Vagina (tissue), 2 donors: ENCODE data around the gene HDDC3. TPM values are rescaled to one million over a fixed set of nuclear protein-coding genes. Genes with fewer than 3 reads are reported as not detected.

Experiments
- DNase-seq, 2 donors: peaks; one replicate each; pipeline ENCODE4 v3.0.0-alpha.2; 2017; ENCODE audit errors: extremely low spot score in 2 of 2
- H3K27ac ChIP-seq: fragments of 200-600 bp; sonication (generic); one replicate; pipeline ENCODE4 v1.5.1; 2019
- H3K27me3 ChIP-seq: fragments of 200-600 bp; sonication (generic); one replicate; pipeline ENCODE4 v1.5.1; 2019
- H3K36me3 ChIP-seq, 2 donors: fragments of 200-600 bp; sonication (generic); one replicate each; pipeline ENCODE4 v1.5.1; 2017 to 2019
- H3K4me1 ChIP-seq: fragments of 200-600 bp; sonication (generic); one replicate; pipeline ENCODE4 v1.5.1; 2019
- H3K4me3 ChIP-seq, 2 donors: fragments of 200-600 bp; sonication (generic); 1 replicate in 1 of 2; 2 replicates in 1 of 2; pipeline ENCODE4 v1.5.1; 2016 to 2019
- H3K9me3 ChIP-seq: fragments of 200-600 bp; sonication (generic); one replicate; pipeline ENCODE4 v1.5.1; 2019
- POLR2A ChIP-seq, 2 donors: fragments of 450-650 bp; IDR thresholded peaks; one replicate each; pipeline ENCODE4 v1.6.1; 2017; ENCODE audit warnings: antibody characterized with exemption in 2 of 2, mild to moderate bottlenecking in 2 of 2, moderate library complexity in 2 of 2
- POLR2AphosphoS5 ChIP-seq, 2 donors: sonication (generic); formaldehyde crosslinking; IDR thresholded peaks; one replicate each; pipeline ENCODE4 v1.9.0; 2017; ENCODE audit warnings: antibody characterized with exemption in 2 of 2, mild to moderate bottlenecking in 2 of 2, low read depth in 1 of 2; ENCODE audit not compliant: insufficient read depth in 1 of 2
- intact Hi-C: fragments of 100-400 bp; cut with DNase I; formaldehyde crosslinking; loops from one replicate; pipeline ENCODE4 v1.15.1; 2023
- total RNA-seq: library from RNA; depleted of rRNA; stranded (reverse); fragments of >200 nt; gene quantifications from one replicate; pipeline ENCODE4 v1.2.3, GENCODE V29; 2016
- TF ChIP-seq, protein P1 (sequence below), 3 experiments: fragments of 450-650 bp in 2 of 3; fragments of 200-600 bp in 1 of 3; sonication (generic) in 1 of 3; IDR thresholded peaks; one replicate each; pipeline ENCODE4 v1.5.1; 2017 to 2019; ENCODE audit warnings: antibody characterized with exemption in 3 of 3, mild to moderate bottlenecking in 2 of 3, moderate library complexity in 2 of 3

HDDC3 gene
- total RNA-seq, 1 donor from 2014 or later: 7.9 TPM

DNA sequence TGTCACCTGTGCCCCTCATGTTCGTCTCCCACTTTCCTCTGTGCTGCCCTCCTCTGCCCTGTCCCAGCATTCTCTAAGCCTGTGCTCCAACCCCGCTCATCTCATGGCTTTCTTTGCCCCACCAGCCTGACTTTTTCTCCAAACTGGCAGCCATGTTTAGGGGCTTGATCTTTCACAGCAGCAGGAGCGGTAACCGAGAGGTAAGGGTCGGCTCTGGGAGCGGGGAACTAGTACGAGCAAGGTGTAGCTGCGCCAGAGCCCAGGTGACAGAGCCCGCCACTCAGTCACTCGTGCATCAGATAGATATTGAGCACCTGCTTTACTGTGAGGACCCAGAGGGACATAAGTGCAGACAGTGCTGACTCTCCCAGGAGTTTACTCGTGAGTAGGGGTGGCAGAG is 15.9 kb downstream of the HDDC3 start:
- H3K27me3 ChIP-seq: no peaks in the 10 kb centered on the region
- DNase-seq: peak in 1 of 2 donors; percentile 93
- no peak overlapping the region for H3K27ac ChIP-seq
- no peak overlapping the region for H3K4me3 ChIP-seq
- H3K4me1 ChIP-seq: no peaks in the 10 kb centered on the region
- H3K9me3 ChIP-seq: no peaks in the 10 kb centered on the region
- H3K36me3 ChIP-seq: peaks cover 5 to 86% of the 10 kb centered on the region in 2 donors
- TF ChIP-seq POLR2AphosphoS5 (IDR thresholded peaks at IDR 0.05; ENCODE audit: insufficient read depth in 1 of 2, low read depth in 1 of 2): no peak
- TF ChIP-seq, protein P1, sequence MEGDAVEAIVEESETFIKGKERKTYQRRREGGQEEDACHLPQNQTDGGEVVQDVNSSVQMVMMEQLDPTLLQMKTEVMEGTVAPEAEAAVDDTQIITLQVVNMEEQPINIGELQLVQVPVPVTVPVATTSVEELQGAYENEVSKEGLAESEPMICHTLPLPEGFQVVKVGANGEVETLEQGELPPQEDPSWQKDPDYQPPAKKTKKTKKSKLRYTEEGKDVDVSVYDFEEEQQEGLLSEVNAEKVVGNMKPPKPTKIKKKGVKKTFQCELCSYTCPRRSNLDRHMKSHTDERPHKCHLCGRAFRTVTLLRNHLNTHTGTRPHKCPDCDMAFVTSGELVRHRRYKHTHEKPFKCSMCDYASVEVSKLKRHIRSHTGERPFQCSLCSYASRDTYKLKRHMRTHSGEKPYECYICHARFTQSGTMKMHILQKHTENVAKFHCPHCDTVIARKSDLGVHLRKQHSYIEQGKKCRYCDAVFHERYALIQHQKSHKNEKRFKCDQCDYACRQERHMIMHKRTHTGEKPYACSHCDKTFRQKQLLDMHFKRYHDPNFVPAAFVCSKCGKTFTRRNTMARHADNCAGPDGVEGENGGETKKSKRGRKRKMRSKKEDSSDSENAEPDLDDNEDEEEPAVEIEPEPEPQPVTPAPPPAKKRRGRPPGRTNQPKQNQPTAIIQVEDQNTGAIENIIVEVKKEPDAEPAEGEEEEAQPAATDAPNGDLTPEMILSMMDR (IDR thresholded peaks at IDR 0.05): no peak
- TF ChIP-seq POLR2A (IDR thresholded peaks at IDR 0.05): no peak
- intact Hi-C loops: no loop called here

DNA sequence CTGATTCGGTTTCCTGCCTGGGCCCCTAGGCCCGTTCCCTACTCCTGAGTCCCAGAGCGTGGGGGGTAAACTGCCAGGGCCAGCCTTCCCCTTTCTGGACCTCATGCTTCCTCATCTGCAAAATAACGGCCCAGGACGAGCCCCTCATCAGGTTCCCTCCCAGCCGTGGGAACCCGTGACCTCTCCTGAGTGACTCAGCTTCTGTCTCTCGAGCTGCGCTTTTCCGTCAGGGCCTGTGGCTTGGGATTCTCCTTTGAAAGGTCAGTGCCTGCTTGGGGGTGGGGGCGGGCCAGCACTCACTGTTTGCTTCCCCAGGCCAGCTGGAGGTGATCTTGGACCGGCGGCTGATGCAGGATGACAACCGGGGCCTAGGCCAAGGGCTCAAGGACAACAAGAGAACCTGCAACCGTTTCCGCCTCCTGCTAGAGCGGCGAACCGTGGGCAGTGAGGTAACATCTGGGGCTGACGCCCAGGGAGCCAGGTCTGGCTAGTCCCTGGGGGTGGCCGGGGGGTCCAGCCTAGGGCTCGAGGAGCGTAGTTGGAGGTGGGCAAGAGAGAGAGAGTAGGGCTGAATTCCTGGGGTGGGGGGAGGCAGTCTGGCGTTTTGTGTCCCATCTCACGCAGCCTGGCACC is 16.4 kb downstream of the HDDC3 start:
- intact Hi-C loops: no loop called here
- Histone ChIP-seq H3K9me3 (no peaks in the 10 kb centered on the region), H3K27ac (no peak overlapping the region), H3K27me3 (no peaks in the 10 kb centered on the region), H3K4me3 (no peak overlapping the region), H3K36me3 (peaks cover 5 to 87% of the 10 kb centered on the region in 2 donors), H3K4me1 (no peaks in the 10 kb centered on the region)
- peak in 1 of 2 donors; percentile 88 for DNase-seq
- no peak for TF ChIP-seq POLR2A (IDR thresholded peaks at IDR 0.05)
- TF ChIP-seq, protein P1 (IDR thresholded peaks at IDR 0.05): no peak
- TF ChIP-seq POLR2AphosphoS5 (IDR thresholded peaks at IDR 0.05; ENCODE audit: insufficient read depth in 1 of 2, low read depth in 1 of 2): no peak

DNA sequence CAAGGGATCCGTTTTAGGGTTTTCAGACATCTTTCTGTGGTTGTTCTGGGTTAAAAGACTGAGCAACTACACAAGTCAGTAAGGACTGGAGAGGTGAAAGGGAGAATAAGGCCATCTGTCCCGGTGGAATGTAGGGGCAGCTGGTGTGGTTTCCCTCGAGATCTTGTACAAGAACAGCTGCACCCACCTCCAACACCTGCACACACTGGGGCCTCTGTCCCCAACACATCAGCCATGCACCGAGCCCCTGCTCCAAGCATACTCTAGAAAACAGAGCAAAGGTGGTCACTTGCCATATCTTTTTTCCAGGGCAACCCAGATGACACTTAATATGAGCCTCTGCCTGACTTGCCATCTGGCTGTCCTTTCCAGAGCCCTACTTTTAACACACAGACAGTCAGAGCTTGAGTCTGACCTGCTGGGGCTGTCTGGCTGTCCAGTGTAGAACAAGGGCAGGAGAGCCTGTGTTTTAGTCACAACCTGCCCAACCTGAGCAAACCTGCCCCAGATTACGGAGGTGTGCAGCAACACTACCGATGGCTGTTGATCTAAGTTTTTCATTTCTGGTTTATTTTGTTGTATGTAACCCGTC is 17.0 kb downstream of the HDDC3 start:
- Histone ChIP-seq H3K4me3 (no peak overlapping the region), H3K27me3 (no peaks in the 10 kb centered on the region), H3K9me3 (no peaks in the 10 kb centered on the region), H3K4me1 (no peaks in the 10 kb centered on the region), H3K27ac (no peak overlapping the region), H3K36me3 (peaks cover 5 to 92% of the 10 kb centered on the region in 2 donors)
- TF ChIP-seq, protein P1 (IDR thresholded peaks at IDR 0.05): no peak
- TF ChIP-seq POLR2AphosphoS5 (IDR thresholded peaks at IDR 0.05; ENCODE audit: insufficient read depth in 1 of 2, low read depth in 1 of 2) (no peak), POLR2A (IDR thresholded peaks at IDR 0.05) (no peak)
- no peak for DNase-seq
- intact Hi-C loops: no loop called here

DNA sequence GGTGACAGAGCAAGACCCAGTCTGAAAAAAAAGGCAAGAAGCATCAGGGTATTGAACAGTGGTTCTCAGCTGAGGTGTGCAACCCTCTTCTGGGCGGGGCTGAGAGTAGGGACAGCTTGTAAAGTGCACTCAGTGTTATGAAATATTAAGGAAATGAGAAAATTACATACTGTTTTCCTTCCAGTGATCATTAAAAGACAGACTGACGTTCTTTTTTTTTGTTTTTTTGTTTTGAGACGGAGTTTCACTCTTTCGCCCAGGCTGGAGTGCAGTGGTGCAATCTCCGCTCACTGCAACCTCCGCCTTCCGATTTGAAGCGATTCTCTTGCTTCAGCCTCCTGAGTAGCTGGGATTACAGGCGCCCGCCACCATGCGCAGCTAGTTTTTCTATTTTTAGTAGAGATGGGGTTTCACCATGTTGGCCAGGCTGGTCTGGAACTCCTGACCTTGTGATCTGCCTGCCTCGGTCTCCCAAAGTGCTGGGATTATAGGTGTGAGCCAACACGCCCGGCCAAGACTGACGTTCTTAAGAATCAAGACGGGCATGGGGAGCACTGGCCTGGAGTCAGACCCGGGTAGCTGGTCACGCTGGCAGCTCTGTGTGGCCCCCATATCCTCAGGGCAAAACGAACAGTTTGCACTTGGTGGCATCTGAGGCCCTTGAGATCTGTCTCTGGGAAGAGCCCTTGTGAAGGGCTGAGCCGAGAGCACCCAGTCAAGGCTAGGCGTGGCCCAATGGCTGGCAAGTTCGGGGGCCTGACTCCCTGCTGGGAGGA is 17.9 kb downstream of the HDDC3 start:
- intact Hi-C loops: no loop called here
- Histone ChIP-seq H3K27me3 (no peaks in the 10 kb centered on the region), H3K27ac (no peak overlapping the region), H3K36me3 (peaks cover 5 to 92% of the 10 kb centered on the region in 2 donors), H3K4me3 (no peak overlapping the region), H3K4me1 (no peaks in the 10 kb centered on the region), H3K9me3 (no peaks in the 10 kb centered on the region)
- DNase-seq: peak in 1 of 2 donors; percentile 67
- TF ChIP-seq, protein P1 (IDR thresholded peaks at IDR 0.05): no peak
- no peak for TF ChIP-seq POLR2AphosphoS5 (IDR thresholded peaks at IDR 0.05; ENCODE audit: insufficient read depth in 1 of 2, low read depth in 1 of 2)
- TF ChIP-seq POLR2A (IDR thresholded peaks at IDR 0.05): no peak
